Liver (tissue), 9 donors: ENCODE results near the gene MAP4K4. TPM values are rescaled to one million over a fixed set of nuclear protein-coding genes. Genes with fewer than 3 reads are reported as not detected.

ENCODE experiments used
- DNase-seq: peaks from one replicate; pipeline ENCODE4 v3.0.0-alpha.2; 2017; ENCODE audit warnings: low spot score
- H3K27ac ChIP-seq, 2 donors: one replicate each; pipeline ENCODE4 v1.7.0; 2013; ENCODE audit warnings: inconsistent platforms in 2 of 2, low read length in 2 of 2, control low read depth in 1 of 2, low read depth in 1 of 2, mild to moderate bottlenecking in 1 of 2
- H3K27me3 ChIP-seq, 4 donors: one replicate each; pipeline versions ENCODE4 v1.6.1 to v1.7.0; 2013; ENCODE audit warnings: low read length in 3 of 4, inconsistent platforms in 1 of 4, mild to moderate bottlenecking in 1 of 4, moderate library complexity in 1 of 4; ENCODE audit not compliant: control insufficient read depth in 4 of 4, insufficient read depth in 4 of 4
- H3K36me3 ChIP-seq, 4 donors: one replicate each; pipeline versions ENCODE4 v1.6.1 to v1.7.0; 2013; ENCODE audit warnings: low read length in 3 of 4, mild to moderate bottlenecking in 3 of 4, low read depth in 1 of 4, moderate library complexity in 1 of 4; ENCODE audit not compliant: control insufficient read depth in 4 of 4, insufficient read depth in 3 of 4
- H3K4me1 ChIP-seq, 4 donors: one replicate each; pipeline versions ENCODE4 v1.6.1 to v1.7.0; 2013; ENCODE audit warnings: low read length in 3 of 4, mild to moderate bottlenecking in 3 of 4, moderate library complexity in 1 of 4; ENCODE audit not compliant: control insufficient read depth in 4 of 4, insufficient read depth in 4 of 4
- H3K4me3 ChIP-seq, 3 donors: one replicate each; pipeline versions ENCODE4 v1.6.1 to v1.7.0; 2013; ENCODE audit warnings: low read length in 3 of 3, control low read depth in 1 of 3, low read depth in 1 of 3, mild to moderate bottlenecking in 1 of 3
- H3K9ac ChIP-seq, 2 donors: one replicate each; pipeline ENCODE4 v1.7.0; 2013; ENCODE audit warnings: low read length in 2 of 2, mild to moderate bottlenecking in 2 of 2, moderate library complexity in 2 of 2, control low read depth in 1 of 2, low read depth in 1 of 2
- H3K9me3 ChIP-seq, 4 donors: one replicate each; pipeline versions ENCODE4 v1.6.1 to v1.7.0; 2013; ENCODE audit warnings: low read length in 3 of 4; ENCODE audit not compliant: control insufficient read depth in 4 of 4
- ATF3 ChIP-seq: IDR thresholded peaks from 2 replicates; pipeline ENCODE4 v1.6.1; 2016; ENCODE audit warnings: antibody characterized with exemption
- EGR1 ChIP-seq, 2 donors: IDR thresholded peaks; 2 replicates each; pipeline ENCODE4 v1.6.1; 2016 to 2018; ENCODE audit warnings: antibody characterized with exemption in 2 of 2, low read depth in 2 of 2
- FOXA1 ChIP-seq: IDR thresholded peaks from 2 replicates; pipeline ENCODE4 v1.6.1; 2016; ENCODE audit warnings: antibody characterized with exemption
- FOXA2 ChIP-seq: IDR thresholded peaks from 2 replicates; pipeline ENCODE4 v1.6.1; 2016; ENCODE audit warnings: antibody characterized with exemption
- GABPA ChIP-seq, 2 donors: IDR thresholded peaks in 1 of 2; conservative IDR thresholded peaks in 1 of 2; 2 replicates each; pipeline ENCODE4 v1.6.1; 2016; ENCODE audit warnings: antibody characterized with exemption in 2 of 2, mild to moderate bottlenecking in 1 of 2, moderate library complexity in 1 of 2
- HNF4A ChIP-seq, 2 donors: conservative IDR thresholded peaks; 2 replicates each; pipeline ENCODE4 v1.6.1; 2016; ENCODE audit warnings: antibody characterized with exemption in 2 of 2, mild to moderate bottlenecking in 2 of 2
- HNF4G ChIP-seq: IDR thresholded peaks from 2 replicates; pipeline ENCODE4 v1.6.1; 2016; ENCODE audit warnings: antibody characterized with exemption
- JUND ChIP-seq, 2 donors: IDR thresholded peaks; 2 replicates each; pipeline ENCODE4 v1.6.1; 2016; ENCODE audit warnings: antibody characterized with exemption in 2 of 2
- NR2F2 ChIP-seq: IDR thresholded peaks from 2 replicates; pipeline ENCODE4 v1.6.1; 2016; ENCODE audit warnings: antibody characterized with exemption
- RAD21 ChIP-seq, 2 donors: IDR thresholded peaks; 2 replicates each; pipeline ENCODE4 v1.6.1; 2016; ENCODE audit warnings: antibody characterized with exemption in 2 of 2, mild to moderate bottlenecking in 2 of 2
- REST ChIP-seq: IDR thresholded peaks from 2 replicates; pipeline ENCODE4 v1.6.1; 2016; ENCODE audit warnings: antibody characterized with exemption, mild to moderate bottlenecking
- RXRA ChIP-seq, 2 donors: IDR thresholded peaks; 2 replicates each; pipeline ENCODE4 v1.6.1; 2017 to 2018; ENCODE audit warnings: antibody characterized with exemption in 2 of 2, mild to moderate bottlenecking in 1 of 2
- SP1 ChIP-seq: IDR thresholded peaks from 2 replicates; pipeline ENCODE4 v1.6.1; 2018; ENCODE audit warnings: antibody characterized with exemption, mild to moderate bottlenecking
- TAF1 ChIP-seq: conservative IDR thresholded peaks from 2 replicates; pipeline ENCODE4 v1.6.1; 2016; ENCODE audit warnings: antibody characterized with exemption, mild to moderate bottlenecking
- YY1 ChIP-seq: IDR thresholded peaks from 2 replicates; pipeline ENCODE4 v1.6.1; 2016; ENCODE audit warnings: antibody characterized with exemption, mild to moderate bottlenecking
- ZBTB33 ChIP-seq: IDR thresholded peaks from 2 replicates; pipeline ENCODE4 v1.6.1; 2016; ENCODE audit warnings: antibody characterized with exemption
- WGBS: extraction: QIAGEN DNeasy Blood & Tissue Kit; methylation state at CpG from one replicate; pipeline ENCODE4 v1.1.7; 2013; 5-methylcytosine and 5-hydroxymethylcytosine counted together
- polyA plus RNA-seq, 2 donors: library from polyadenylated mRNA; stranded (reverse) in 1 of 2; unstranded in 1 of 2; fragments of 200-250 nt in 1 of 2; fragments of >200 nt in 1 of 2; fragmentation: Nextera tagmentation in 1 of 2; extraction: Ambion mirVana in 1 of 2; gene quantifications; one replicate each; pipeline versions ENCODE4 v1.2.1 to v1.2.3, GENCODE V29; 2013 to 2015
- total RNA-seq, 2 donors: library from RNA; depleted of rRNA; stranded (reverse); fragments of >200 nt; gene quantifications; one replicate each; pipeline ENCODE4 v1.2.3, GENCODE V29; 2014
- TF ChIP-seq, protein P1 (sequence below): fragments of 150-350 bp; IDR thresholded peaks from 2 replicates; pipeline ENCODE4 v1.5.1; 2017; ENCODE audit warnings: improper control_type of control experiment, low read depth, low read length; ENCODE audit not compliant: missing input control
- TF ChIP-seq, protein P2 (sequence below): IDR thresholded peaks from 2 replicates; pipeline ENCODE4 v1.6.1; 2016; ENCODE audit warnings: antibody characterized with exemption
- donor health status: healthy.
- donor health status: healthy.
- donor health status: healthy.
- donor health status: healthy.
- donor health status: healthy.

Gene MAP4K4
- total and polyA plus RNA-seq, 4 donors = 9.1 to 40.0 (median 23.6) TPM

DNA sequence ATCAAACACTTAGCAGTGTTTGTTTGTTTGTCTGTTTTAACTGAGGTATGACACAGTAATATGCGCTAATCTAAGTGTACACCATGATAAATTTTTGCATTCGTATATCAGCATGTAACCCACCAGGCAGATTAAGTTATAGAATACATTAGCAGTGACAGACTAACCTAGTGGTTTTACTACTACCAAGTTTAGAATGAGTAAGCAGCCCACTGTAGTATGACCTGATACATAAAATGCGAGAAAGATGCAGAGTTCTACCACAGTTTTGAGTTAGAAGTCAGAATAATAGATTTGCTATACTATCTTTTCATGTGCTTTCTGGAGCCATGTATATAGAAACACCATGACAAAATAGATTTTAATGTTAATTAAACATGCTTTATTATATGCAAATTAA is 19.1 kb upstream of the MAP4K4 start:
- WGBS = 93% methylated on average over 3 of the region's 3 CpGs
- H3K9ac ChIP-seq = no peak overlapping the region
- H3K27me3 ChIP-seq = no peaks in the 10 kb centered on the region

More for the DNA sequence above, 19.1 kb upstream of the MAP4K4 start:
- Histone ChIP-seq H3K4me3 (no peak overlapping the region), H3K27ac (no peak overlapping the region), H3K9me3 (no peaks in the 10 kb centered on the region), H3K36me3 (no peaks in the 10 kb centered on the region), H3K4me1 (no peaks in the 10 kb centered on the region)
- DNase-seq = no peak
- TF ChIP-seq FOXA1 (no peak), RAD21 (IDR thresholded peaks at IDR 0.05) (no peak), ZBTB33 (no peak), EGR1 (IDR thresholded peaks at IDR 0.05; ENCODE audit: low read depth in 2 of 2) (no peak), YY1 (no peak), TAF1 (no peak), RXRA (IDR thresholded peaks at IDR 0.05) (no peak), HNF4A (conservative IDR thresholded peaks at IDR 0.05) (no peak), NR2F2 (no peak), HNF4G (no peak), REST (no peak), GABPA (IDR thresholded peaks at IDR 0.05 in 1 of 2, conservative IDR thresholded peaks at IDR 0.05 in 1 of 2) (no peak), ATF3 (no peak), FOXA2 (no peak), SP1 (no peak), JUND (IDR thresholded peaks at IDR 0.05) (no peak)
- TF ChIP-seq, protein P1, sequence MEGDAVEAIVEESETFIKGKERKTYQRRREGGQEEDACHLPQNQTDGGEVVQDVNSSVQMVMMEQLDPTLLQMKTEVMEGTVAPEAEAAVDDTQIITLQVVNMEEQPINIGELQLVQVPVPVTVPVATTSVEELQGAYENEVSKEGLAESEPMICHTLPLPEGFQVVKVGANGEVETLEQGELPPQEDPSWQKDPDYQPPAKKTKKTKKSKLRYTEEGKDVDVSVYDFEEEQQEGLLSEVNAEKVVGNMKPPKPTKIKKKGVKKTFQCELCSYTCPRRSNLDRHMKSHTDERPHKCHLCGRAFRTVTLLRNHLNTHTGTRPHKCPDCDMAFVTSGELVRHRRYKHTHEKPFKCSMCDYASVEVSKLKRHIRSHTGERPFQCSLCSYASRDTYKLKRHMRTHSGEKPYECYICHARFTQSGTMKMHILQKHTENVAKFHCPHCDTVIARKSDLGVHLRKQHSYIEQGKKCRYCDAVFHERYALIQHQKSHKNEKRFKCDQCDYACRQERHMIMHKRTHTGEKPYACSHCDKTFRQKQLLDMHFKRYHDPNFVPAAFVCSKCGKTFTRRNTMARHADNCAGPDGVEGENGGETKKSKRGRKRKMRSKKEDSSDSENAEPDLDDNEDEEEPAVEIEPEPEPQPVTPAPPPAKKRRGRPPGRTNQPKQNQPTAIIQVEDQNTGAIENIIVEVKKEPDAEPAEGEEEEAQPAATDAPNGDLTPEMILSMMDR = no peak
- TF ChIP-seq, protein P2, sequence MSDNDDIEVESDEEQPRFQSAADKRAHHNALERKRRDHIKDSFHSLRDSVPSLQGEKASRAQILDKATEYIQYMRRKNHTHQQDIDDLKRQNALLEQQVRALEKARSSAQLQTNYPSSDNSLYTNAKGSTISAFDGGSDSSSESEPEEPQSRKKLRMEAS = no peak
